Endothelial cell (in vitro differentiated cells): Measurements from ENCODE around the gene CHN2. TPM values are rescaled to one million over a fixed set of nuclear protein-coding genes. Genes with fewer than 3 reads are reported as not detected.
A peak's percentile ranks its signal among the peaks of the same experiment; 100 is the strongest.

Source experiments
- DNase-seq: peaks from one replicate; pipeline ENCODE4 v3.0.0; 2021; ENCODE audit warnings: low spot score
- H3K27ac Mint-ChIP-seq: one replicate; pipeline ENCODE4 v1.8.0; 2021; ENCODE audit warnings: mixed read lengths, inconsistent platforms; ENCODE audit not compliant: unreplicated experiment
- H3K27me3 Mint-ChIP-seq: one replicate; pipeline ENCODE4 v1.8.0; 2021; ENCODE audit warnings: mild to moderate bottlenecking, moderate library complexity, mixed read lengths, inconsistent platforms; ENCODE audit not compliant: unreplicated experiment
- H3K36me3 Mint-ChIP-seq: one replicate; pipeline ENCODE4 v1.8.0; 2021; ENCODE audit warnings: mild to moderate bottlenecking, low read depth, mixed read lengths, inconsistent platforms; ENCODE audit not compliant: unreplicated experiment
- H3K4me1 Mint-ChIP-seq: one replicate; pipeline ENCODE4 v1.8.0; 2021; ENCODE audit warnings: mild to moderate bottlenecking, mixed read lengths, inconsistent platforms; ENCODE audit not compliant: unreplicated experiment
- H3K4me3 Mint-ChIP-seq: one replicate; pipeline ENCODE4 v1.8.0; 2021; ENCODE audit warnings: mild to moderate bottlenecking, mixed read lengths, inconsistent platforms; ENCODE audit not compliant: unreplicated experiment
- H3K9me3 Mint-ChIP-seq: one replicate; pipeline ENCODE4 v1.8.0; 2021; ENCODE audit warnings: mixed read lengths, inconsistent platforms; ENCODE audit not compliant: unreplicated experiment
- total RNA-seq: library from RNA; stranded (reverse); fragmentation: NEBNext Ultra II Directional; extraction: Animal tissue kit (Norgen Biotek cat#: 25700); gene quantifications from one replicate; pipeline ENCODE4 v1.2.1, GENCODE V29; 2021; ENCODE audit not compliant: unreplicated experiment
- TF ChIP-seq, protein P1 (sequence below): fragments of 200-600 bp; sonication (generic); IDR thresholded peaks from one replicate; pipeline ENCODE4 v1.5.0; 2021; ENCODE audit warnings: antibody characterized with exemption; ENCODE audit not compliant: unreplicated experiment

The CHN2 gene
- total RNA-seq, 1 donor from 2014 or later = 3.4 TPM

DNA sequence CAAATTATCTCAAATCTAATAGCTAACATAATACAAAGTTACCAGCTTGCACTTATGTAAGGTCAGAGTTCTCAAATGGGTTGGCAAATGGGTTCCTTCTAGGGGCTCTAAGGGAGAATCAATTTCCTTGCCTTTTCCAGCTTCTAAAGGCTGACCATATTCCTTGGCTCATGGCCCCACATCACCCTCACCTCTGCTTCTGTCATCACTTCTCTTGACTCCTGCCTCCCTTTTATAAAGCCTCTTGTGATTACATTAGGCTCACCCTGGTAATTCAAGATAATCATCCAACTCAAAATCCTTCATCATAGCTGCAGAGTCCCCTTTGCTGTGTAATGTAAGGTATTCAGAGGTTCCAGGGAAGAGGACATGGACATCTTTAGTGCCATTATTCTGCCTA, 42.1 kb downstream of the CHN2 start:
- TF ChIP-seq, protein P1, sequence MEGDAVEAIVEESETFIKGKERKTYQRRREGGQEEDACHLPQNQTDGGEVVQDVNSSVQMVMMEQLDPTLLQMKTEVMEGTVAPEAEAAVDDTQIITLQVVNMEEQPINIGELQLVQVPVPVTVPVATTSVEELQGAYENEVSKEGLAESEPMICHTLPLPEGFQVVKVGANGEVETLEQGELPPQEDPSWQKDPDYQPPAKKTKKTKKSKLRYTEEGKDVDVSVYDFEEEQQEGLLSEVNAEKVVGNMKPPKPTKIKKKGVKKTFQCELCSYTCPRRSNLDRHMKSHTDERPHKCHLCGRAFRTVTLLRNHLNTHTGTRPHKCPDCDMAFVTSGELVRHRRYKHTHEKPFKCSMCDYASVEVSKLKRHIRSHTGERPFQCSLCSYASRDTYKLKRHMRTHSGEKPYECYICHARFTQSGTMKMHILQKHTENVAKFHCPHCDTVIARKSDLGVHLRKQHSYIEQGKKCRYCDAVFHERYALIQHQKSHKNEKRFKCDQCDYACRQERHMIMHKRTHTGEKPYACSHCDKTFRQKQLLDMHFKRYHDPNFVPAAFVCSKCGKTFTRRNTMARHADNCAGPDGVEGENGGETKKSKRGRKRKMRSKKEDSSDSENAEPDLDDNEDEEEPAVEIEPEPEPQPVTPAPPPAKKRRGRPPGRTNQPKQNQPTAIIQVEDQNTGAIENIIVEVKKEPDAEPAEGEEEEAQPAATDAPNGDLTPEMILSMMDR = no peak
- H3K4me1 Mint-ChIP-seq = peaks cover 16% of the 10 kb centered on the region
- H3K36me3 Mint-ChIP-seq = no peaks in the 10 kb centered on the region
- H3K9me3 Mint-ChIP-seq = no peaks in the 10 kb centered on the region
- H3K27ac Mint-ChIP-seq = no peak overlapping the region
- H3K4me3 Mint-ChIP-seq = no peak overlapping the region
- DNase-seq = no peak
- H3K27me3 Mint-ChIP-seq = no peaks in the 10 kb centered on the region

DNA sequence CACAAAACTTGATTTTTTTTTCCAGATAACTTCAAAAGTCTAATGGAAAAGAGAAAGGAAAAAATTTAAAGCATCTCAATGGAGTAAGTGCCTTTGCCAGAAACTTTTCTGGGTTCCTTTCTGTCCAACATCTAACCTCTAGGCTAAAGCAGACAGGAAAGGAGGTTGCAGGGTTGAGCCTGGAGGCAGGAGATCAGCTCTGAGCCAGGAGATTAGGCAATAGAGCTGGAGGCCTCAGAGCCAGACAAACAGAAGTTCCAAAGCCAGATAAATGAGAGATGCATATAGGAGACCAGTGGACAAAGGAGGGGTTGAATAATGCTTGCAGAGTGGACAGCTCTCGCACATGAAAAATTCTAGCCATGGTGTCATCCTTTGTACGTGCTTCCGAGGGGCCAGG, 42.9 kb downstream of the CHN2 start:
- Mint-ChIP-seq H3K36me3 (no peaks in the 10 kb centered on the region), H3K27me3 (no peaks in the 10 kb centered on the region), H3K9me3 (no peaks in the 10 kb centered on the region), H3K4me1 (peaks cover 9% of the 10 kb centered on the region), H3K4me3 (no peak overlapping the region), H3K27ac (no peak overlapping the region)
- DNase-seq = no peak
- TF ChIP-seq, protein P1 = no peak

DNA sequence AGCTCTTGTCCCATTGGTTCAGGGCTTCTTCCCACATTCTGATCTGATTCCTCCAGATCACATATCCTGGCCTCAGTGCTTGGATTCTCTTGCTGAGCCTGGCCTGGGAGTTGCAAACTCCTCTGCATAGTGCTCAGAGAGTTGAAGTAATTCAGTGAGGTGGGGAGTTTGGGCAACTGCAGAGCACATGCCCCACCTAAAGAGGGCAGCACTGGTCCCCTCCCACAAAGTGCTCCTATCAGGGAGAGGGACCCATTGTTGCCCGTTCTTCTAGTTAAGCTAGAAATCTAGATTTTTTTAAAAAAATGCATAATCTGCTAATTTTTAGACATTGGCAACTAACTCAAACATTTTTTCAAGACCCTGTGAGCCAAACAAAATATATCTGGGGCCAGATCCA, 45.1 kb downstream of the CHN2 start:
- Mint-ChIP-seq H3K27ac (no peak overlapping the region), H3K36me3 (no peaks in the 10 kb centered on the region), H3K4me1 (peaks cover 14% of the 10 kb centered on the region), H3K27me3 (no peaks in the 10 kb centered on the region), H3K4me3 (no peak overlapping the region), H3K9me3 (no peaks in the 10 kb centered on the region)
- TF ChIP-seq, protein P1 = peak; percentile 33
- no peak for DNase-seq

DNA sequence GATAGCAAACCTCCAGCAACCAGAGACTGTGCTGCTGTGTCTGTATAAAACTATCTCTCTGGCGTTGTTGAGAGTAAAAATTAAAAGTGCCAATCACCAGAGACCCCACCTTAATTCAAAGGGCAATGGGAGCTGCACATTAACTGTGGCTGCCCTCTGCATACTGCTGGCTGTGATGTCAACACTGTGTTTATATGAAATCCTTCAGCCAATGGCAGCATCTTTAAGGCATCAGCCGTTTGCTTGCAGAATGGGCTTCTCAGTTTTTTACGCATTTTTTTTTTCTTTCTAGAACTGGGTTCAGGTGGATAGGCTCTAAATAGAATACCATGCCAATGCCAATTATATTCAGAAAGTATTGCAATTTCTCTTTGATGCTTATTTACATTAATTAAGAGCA, 47.7 kb downstream of the CHN2 start:
- peaks cover 2% of the 10 kb centered on the region for H3K27me3 Mint-ChIP-seq
- peaks cover 17% of the 10 kb centered on the region for H3K4me1 Mint-ChIP-seq
- H3K27ac Mint-ChIP-seq = no peak overlapping the region
- H3K9me3 Mint-ChIP-seq = no peaks in the 10 kb centered on the region
- no peak overlapping the region for H3K4me3 Mint-ChIP-seq
- TF ChIP-seq, protein P1 = no peak
- no peaks in the 10 kb centered on the region for H3K36me3 Mint-ChIP-seq
- DNase-seq = no peak

DNA sequence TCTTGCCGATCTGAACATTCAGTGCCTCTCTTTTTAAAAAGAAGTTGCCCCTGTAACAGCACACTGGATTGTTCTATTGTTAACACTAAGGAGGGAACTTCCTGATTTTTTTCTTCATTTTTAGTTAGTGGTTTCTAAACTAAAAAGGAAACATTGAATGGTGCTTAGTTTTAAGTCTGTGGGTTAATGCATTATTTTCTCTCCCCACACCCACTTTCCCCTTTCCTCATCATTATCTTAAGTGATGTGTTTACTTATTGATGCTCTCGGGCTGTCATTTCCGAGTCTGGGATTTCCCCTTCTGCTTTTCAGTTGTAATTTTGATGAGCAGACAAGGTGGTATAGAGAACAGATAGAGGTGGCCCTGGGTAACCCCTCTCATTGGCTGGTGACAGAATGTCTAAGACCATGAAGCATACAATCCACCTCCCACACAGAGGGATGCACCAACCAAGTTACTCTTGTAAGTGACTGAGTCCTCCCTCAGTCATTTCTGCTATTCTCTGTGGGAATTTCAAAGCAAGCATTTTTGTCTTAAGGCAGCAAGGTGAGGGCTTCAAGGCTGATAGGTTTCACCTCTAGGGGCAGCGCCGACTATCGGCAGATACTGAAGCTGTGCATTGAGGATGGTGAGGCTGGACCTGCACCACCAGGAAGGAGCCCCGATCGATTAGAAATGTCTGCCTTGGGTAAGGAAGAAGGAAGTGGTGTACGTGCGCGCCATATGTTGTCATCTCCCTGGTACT, 49.5 kb downstream of the CHN2 start:
- Mint-ChIP-seq H3K4me1 (peaks cover 17% of the 10 kb centered on the region), H3K27ac (peak overlapping the region; percentile 72), H3K36me3 (peaks cover 3% of the 10 kb centered on the region), H3K4me3 (no peak overlapping the region), H3K27me3 (peaks cover 3% of the 10 kb centered on the region), H3K9me3 (no peaks in the 10 kb centered on the region)
- no peak for DNase-seq
- TF ChIP-seq, protein P1 = no peak
